ENCODE data around the gene CDK19. TPM values are rescaled to one million over a fixed set of nuclear protein-coding genes. Genes with fewer than 3 reads are reported as not detected.
A peak's percentile ranks its signal among the peaks of the same experiment; 100 is the strongest.

CDK19 gene
- total and polyA plus RNA-seq, 10 of the 15 experiments (the other 5 are each of a cell fraction or from before 2014, with no cell fraction given), result 4.6 to 21.4 (median 12.4) TPM

DNA sequence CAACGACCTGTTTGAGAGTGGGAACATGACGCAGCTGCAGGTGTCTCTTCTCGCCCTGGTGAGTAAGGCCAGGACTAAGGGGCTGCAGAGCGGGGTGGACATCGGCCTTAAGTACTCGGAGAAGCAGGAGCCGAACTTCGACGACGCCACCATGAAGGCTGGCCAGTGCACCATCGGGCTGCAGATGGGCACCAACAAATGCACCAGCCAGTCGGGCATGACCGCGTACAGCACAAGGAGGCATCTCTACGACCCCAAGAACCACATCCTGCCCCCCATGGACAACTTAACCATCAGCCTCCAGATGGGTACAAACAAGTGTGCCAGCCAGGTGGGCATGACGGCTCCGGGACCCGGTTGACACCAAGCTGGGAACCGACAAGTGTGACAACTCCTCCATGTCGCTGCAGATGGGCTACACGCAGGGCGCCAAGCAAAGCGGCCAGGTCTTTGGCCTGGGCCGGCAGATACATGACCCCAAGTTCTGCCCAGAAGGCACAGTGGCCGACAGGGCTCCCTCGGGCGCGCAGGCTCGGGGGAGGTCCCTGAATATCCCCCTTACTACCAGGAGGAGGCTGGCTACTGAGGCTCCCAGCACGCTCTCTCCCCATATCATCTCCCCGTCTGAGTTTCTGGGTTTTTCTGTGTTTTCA lies 43.4 kb upstream of the CDK19 start:
- Histone ChIP-seq H3K79me2 (ENCODE audit: control insufficient read depth, insufficient read depth, low read length) (no peaks in the 10 kb centered on the region), H3K27ac (ENCODE audit: control insufficient read depth, insufficient read depth) (no peak overlapping the region), H3K4me1 (ENCODE audit: control insufficient read depth, insufficient read depth, low read length) (peaks cover 8% of the 10 kb centered on the region), H3K4me2 (ENCODE audit: control insufficient read depth, insufficient read depth) (no peak overlapping the region), H3K9me3 (replicated peaks; ENCODE audit: control insufficient read depth, insufficient read depth, low read length) (no peaks in the 10 kb centered on the region; the same call in 2 of the 3 replicates), H2AFZ (ENCODE audit: control insufficient read depth, low read depth, low read length) (peak overlapping the region; percentile 83), H4K20me1 (ENCODE audit: control insufficient read depth, insufficient read depth) (no peaks in the 10 kb centered on the region), H3K27me3 (replicated peaks in 1 of 2; ENCODE audit: control insufficient read depth in 2 of 2, insufficient read depth in 2 of 2, low read length in 1 of 2) (no peaks in the 10 kb centered on the region), H3K36me3 (ENCODE audit: control insufficient read depth in 2 of 2, insufficient read depth in 2 of 2, low read length in 1 of 2) (no peaks in the 10 kb centered on the region), H3K4me3 (no peak overlapping the region), H3K9ac (ENCODE audit: control insufficient read depth, insufficient read depth, low read length) (no peak overlapping the region)
- DNase-seq (ENCODE audit: low read depth, low spot score), result no peak
- 88% methylated on average over 30 of the region's 31 CpGs for WGBS (ENCODE audit: insufficient coverage, insufficient replicate concordance, low lambda C conversion rate, missing lambda C conversion rate)
- POLR2A ChIA-PET, result no interaction called here
- BruUV-seq (replicated peaks), result no TSS peak
- TF ChIP-seq SPI1 (IDR thresholded peaks at IDR 0.05; ENCODE audit: borderline replicate concordance, insufficient read depth, low read depth, low read length) (no peak), EZH2 (IDR thresholded peaks at IDR 0.05; ENCODE audit: borderline replicate concordance, control insufficient read depth, low read depth, low read length) (no peak), ZNF384 (IDR thresholded peaks at IDR 0.05; ENCODE audit: borderline replicate concordance, low read depth, low read length) (no peak), ETV6 (conservative IDR thresholded peaks at IDR 0.05 in 1 of 2, IDR thresholded peaks at IDR 0.05 in 1 of 2; ENCODE audit: borderline replicate concordance in 1 of 2, low read depth in 1 of 2) (no peak), ZSCAN29 (IDR thresholded peaks at IDR 0.05) (no peak), JUNB (IDR thresholded peaks at IDR 0.05) (no peak), NRF1 (conservative IDR thresholded peaks at IDR 0.05; ENCODE audit: low read depth, low read length) (no peak), ZNF622 (IDR thresholded peaks at IDR 0.05) (no peak), PML (IDR thresholded peaks at IDR 0.05; ENCODE audit: low read length) (no peak), MEF2A (IDR thresholded peaks at IDR 0.05; ENCODE audit: insufficient read depth, low read depth, low read length) (no peak), CREM (IDR thresholded peaks at IDR 0.05; ENCODE audit: low read depth) (no peak)
- TF ChIP-seq, protein P1, sequence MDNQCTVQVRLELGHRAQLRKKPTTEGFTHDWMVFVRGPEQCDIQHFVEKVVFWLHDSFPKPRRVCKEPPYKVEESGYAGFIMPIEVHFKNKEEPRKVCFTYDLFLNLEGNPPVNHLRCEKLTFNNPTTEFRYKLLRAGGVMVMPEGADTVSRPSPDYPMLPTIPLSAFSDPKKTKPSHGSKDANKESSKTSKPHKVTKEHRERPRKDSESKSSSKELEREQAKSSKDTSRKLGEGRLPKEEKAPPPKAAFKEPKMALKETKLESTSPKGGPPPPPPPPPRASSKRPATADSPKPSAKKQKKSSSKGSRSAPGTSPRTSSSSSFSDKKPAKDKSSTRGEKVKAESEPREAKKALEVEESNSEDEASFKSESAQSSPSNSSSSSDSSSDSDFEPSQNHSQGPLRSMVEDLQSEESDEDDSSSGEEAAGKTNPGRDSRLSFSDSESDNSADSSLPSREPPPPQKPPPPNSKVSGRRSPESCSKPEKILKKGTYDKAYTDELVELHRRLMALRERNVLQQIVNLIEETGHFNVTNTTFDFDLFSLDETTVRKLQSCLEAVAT (IDR thresholded peaks at IDR 0.05), result no peak
- TF ChIP-seq, protein P2, sequence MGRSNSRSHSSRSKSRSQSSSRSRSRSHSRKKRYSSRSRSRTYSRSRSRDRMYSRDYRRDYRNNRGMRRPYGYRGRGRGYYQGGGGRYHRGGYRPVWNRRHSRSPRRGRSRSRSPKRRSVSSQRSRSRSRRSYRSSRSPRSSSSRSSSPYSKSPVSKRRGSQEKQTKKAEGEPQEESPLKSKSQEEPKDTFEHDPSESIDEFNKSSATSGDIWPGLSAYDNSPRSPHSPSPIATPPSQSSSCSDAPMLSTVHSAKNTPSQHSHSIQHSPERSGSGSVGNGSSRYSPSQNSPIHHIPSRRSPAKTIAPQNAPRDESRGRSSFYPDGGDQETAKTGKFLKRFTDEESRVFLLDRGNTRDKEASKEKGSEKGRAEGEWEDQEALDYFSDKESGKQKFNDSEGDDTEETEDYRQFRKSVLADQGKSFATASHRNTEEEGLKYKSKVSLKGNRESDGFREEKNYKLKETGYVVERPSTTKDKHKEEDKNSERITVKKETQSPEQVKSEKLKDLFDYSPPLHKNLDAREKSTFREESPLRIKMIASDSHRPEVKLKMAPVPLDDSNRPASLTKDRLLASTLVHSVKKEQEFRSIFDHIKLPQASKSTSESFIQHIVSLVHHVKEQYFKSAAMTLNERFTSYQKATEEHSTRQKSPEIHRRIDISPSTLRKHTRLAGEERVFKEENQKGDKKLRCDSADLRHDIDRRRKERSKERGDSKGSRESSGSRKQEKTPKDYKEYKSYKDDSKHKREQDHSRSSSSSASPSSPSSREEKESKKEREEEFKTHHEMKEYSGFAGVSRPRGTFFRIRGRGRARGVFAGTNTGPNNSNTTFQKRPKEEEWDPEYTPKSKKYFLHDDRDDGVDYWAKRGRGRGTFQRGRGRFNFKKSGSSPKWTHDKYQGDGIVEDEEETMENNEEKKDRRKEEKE (IDR thresholded peaks at IDR 0.05), result no peak
- TF ChIP-seq, protein P3, sequence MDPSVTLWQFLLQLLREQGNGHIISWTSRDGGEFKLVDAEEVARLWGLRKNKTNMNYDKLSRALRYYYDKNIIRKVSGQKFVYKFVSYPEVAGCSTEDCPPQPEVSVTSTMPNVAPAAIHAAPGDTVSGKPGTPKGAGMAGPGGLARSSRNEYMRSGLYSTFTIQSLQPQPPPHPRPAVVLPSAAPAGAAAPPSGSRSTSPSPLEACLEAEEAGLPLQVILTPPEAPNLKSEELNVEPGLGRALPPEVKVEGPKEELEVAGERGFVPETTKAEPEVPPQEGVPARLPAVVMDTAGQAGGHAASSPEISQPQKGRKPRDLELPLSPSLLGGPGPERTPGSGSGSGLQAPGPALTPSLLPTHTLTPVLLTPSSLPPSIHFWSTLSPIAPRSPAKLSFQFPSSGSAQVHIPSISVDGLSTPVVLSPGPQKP (IDR thresholded peaks at IDR 0.05; ENCODE audit: low read depth, low read length), result no peak
- in situ Hi-C loops (cut with MboI) (no loop called here), intact Hi-C loops (cut with micrococcal nuclease; ENCODE audit: unreplicated experiment) (no loop called here)
- no peak for ATAC-seq
- no peak for FAIRE-seq
- SMC1A ChIA-PET (ENCODE audit: uncharacterized antibody, unreplicated experiment), result no interaction called here
- RAD21 ChIA-PET (ENCODE audit: unreplicated experiment), result no interaction called here
- CTCF ChIA-PET, result interaction anchor here (1.0 kb wide), 1 partner anchor 20 kb away, joined by 3 read pairs; no protein-coding TSS in a partner anchor

All from GM12878 (cell line).